PC-3 (cell line): ENCODE measurements around the gene NPTX2. TPM values are rescaled to one million over a fixed set of nuclear protein-coding genes. Genes with fewer than 3 reads are reported as not detected.

Source experiments
- ATAC-seq: fragments of 200-7000 bp; cut with Tn5 transposase; 2 replicates; pipeline ENCODE4 v1.9.1; 2020; ENCODE audit warnings: mild to moderate bottlenecking, moderate library complexity
- BruUV-seq: library from RNA; stranded (reverse); fragments of 400-500 nt; replicated peaks from 2 replicates; lab custom pipeline; 2021; lab: Mats Ljungman, UMichigan
- CTCF ChIA-PET: fragments of 300-600 bp; sonication (Branson Sonifier 250); formaldehyde crosslinking; loops from one replicate; lab custom pipeline; 2022; ENCODE audit warnings: antibody characterized with exemption; lab: Charles Lee
- POLR2A ChIA-PET: fragments of 300-600 bp; sonication (Branson Sonifier 250); formaldehyde crosslinking; loops from one replicate; lab custom pipeline; 2022; ENCODE audit warnings: antibody characterized with exemption; ENCODE audit not compliant: unreplicated experiment; lab: Charles Lee
- DNase-seq: peaks from one replicate; pipeline ENCODE4 v3.0.0-alpha.2; 2015
- H2AFZ ChIP-seq: fragments of 300-600 bp; sonication (generic); 2 replicates; pipeline ENCODE4 v1.6.0; 2016; ENCODE audit warnings: antibody characterized with exemption, low read length
- H3F3A ChIP-seq: fragments of 300-600 bp; sonication (generic); one replicate; pipeline ENCODE4 v1.6.0; 2017; ENCODE audit warnings: antibody characterized with exemption, low read length, control low read depth, mild to moderate bottlenecking; ENCODE audit not compliant: unreplicated experiment
- H3K27ac ChIP-seq: fragments of 300-600 bp; sonication (generic); 2 replicates; pipeline ENCODE4 v1.5.1; 2016; ENCODE audit warnings: mild to moderate bottlenecking, low read length
- H3K27me3 ChIP-seq: fragments of 300-600 bp; sonication (generic); 2 replicates; pipeline ENCODE4 v1.6.1; 2016; ENCODE audit warnings: low read length, mixed read lengths
- H3K36me3 ChIP-seq: fragments of 300-600 bp; sonication (generic); 2 replicates; pipeline ENCODE4 v1.6.1; 2016; ENCODE audit warnings: low read depth, mixed run types, low read length, mixed read lengths
- H3K4me1 ChIP-seq: fragments of 300-600 bp; sonication (generic); 2 replicates; pipeline ENCODE4 v1.5.1; 2016; ENCODE audit warnings: low read length; ENCODE audit not compliant: insufficient read depth
- H3K4me2 ChIP-seq: fragments of 300-600 bp; sonication (generic); 2 replicates; pipeline ENCODE4 v1.6.0; 2016; ENCODE audit warnings: low read length
- H3K4me3 ChIP-seq: fragments of 300-600 bp; sonication (generic); 2 replicates; pipeline ENCODE4 v1.5.1; 2016; ENCODE audit warnings: mild to moderate bottlenecking, low read length, mixed read lengths
- H3K79me2 ChIP-seq: fragments of 300-600 bp; sonication (generic); 2 replicates; pipeline ENCODE4 v1.6.1; 2017; ENCODE audit warnings: low read length, mixed read lengths
- H3K9ac ChIP-seq: fragments of 300-600 bp; sonication (generic); 2 replicates; pipeline ENCODE4 v1.6.0; 2016; ENCODE audit warnings: mild to moderate bottlenecking, low read length
- H3K9me2 ChIP-seq: fragments of 300-600 bp; sonication (generic); replicated peaks from 2 replicates; pipeline ENCODE4 v1.6.1; 2016; ENCODE audit warnings: mixed run types, low read length, mixed read lengths
- H3K9me3 ChIP-seq: fragments of 300-600 bp; sonication (generic); 2 replicates; pipeline ENCODE4 v1.6.1; 2016; ENCODE audit warnings: low read length, mixed read lengths
- H4K20me1 ChIP-seq: fragments of 300-600 bp; sonication (generic); 2 replicates; pipeline ENCODE4 v1.6.1; 2016; ENCODE audit warnings: low read length, mixed read lengths
- EZH2 ChIP-seq: fragments of 300-600 bp; sonication (generic); IDR thresholded peaks from one replicate; pipeline ENCODE4 v1.6.1; 2017; ENCODE audit warnings: antibody characterized with exemption, mild to moderate bottlenecking, low read length; ENCODE audit not compliant: unreplicated experiment
- EZH2phosphoT487 ChIP-seq: fragments of 300-600 bp; sonication (generic); IDR thresholded peaks from 2 replicates; pipeline ENCODE4 v1.6.1; 2018; ENCODE audit warnings: mild to moderate bottlenecking, antibody characterized with exemption, low read length, borderline replicate concordance
- intact Hi-C: fragments of 100-400 bp; cut with micrococcal nuclease; formaldehyde crosslinking; loops from 2 replicates; pipeline ENCODE4 v1.9.0; 2023
- total RNA-seq: library from RNA; depleted of rRNA; stranded (reverse); fragments of >200 nt; gene quantifications from 2 replicates; pipeline ENCODE4 v1.2.3, GENCODE V29; 2014
- TF ChIP-seq, protein P1 (sequence below): fragments of 300-600 bp; sonication (generic); conservative IDR thresholded peaks from 2 replicates; pipeline ENCODE4 v1.5.1; 2017; ENCODE audit warnings: antibody characterized with exemption, low read depth, mild to moderate bottlenecking, low read length

NPTX2 gene
- total RNA-seq, 1 experiment from 2014 or later: not detected

DNA sequence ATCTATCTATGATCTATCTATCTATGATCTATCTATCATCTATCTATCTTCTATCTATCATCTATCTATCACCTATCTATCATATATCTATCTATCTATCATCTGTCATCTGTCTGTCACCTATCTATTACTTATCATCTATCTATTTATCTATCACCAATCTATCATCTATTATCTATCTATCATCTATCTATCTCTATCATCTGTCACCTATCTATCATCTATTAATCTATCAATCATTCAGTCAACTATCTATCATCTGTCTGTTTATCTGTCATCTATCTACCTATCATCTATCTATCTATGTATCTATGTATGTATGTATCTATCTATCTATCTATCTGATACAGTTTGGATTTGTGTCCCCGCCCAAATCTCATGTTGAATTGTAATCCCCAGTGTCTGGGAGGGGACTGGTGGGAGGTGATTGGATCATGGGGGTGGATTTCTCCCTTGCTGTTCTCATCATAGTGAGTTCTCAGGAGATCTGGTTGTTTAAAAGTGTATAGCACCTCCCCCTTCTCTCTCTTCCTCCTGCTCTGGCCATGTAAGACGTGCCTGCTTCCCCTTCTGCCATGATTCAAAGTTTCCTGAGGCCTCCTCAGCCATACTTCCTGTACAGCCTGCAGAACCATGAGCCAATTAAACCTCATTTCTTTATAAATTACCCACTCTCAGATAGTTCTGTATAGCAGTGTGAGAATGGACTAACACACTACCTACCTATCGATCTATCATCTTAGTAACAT is 37.6 kb downstream of the NPTX2 start:
- no peak overlapping the region for H3K27ac ChIP-seq
- H2AFZ ChIP-seq: no peak overlapping the region
- BruUV-seq: no TSS peak
- no peaks in the 10 kb centered on the region for H4K20me1 ChIP-seq
- H3K9me3 ChIP-seq: no peaks in the 10 kb centered on the region
- CTCF ChIA-PET: no interaction called here
- H3F3A ChIP-seq: no peaks in the 10 kb centered on the region
- peaks cover 30% of the 10 kb centered on the region for H3K27me3 ChIP-seq
- H3K36me3 ChIP-seq: no peaks in the 10 kb centered on the region
- POLR2A ChIA-PET: no interaction called here
- no peak overlapping the region for H3K9ac ChIP-seq
- no peak for TF ChIP-seq EZH2phosphoT487
- TF ChIP-seq, protein P1, sequence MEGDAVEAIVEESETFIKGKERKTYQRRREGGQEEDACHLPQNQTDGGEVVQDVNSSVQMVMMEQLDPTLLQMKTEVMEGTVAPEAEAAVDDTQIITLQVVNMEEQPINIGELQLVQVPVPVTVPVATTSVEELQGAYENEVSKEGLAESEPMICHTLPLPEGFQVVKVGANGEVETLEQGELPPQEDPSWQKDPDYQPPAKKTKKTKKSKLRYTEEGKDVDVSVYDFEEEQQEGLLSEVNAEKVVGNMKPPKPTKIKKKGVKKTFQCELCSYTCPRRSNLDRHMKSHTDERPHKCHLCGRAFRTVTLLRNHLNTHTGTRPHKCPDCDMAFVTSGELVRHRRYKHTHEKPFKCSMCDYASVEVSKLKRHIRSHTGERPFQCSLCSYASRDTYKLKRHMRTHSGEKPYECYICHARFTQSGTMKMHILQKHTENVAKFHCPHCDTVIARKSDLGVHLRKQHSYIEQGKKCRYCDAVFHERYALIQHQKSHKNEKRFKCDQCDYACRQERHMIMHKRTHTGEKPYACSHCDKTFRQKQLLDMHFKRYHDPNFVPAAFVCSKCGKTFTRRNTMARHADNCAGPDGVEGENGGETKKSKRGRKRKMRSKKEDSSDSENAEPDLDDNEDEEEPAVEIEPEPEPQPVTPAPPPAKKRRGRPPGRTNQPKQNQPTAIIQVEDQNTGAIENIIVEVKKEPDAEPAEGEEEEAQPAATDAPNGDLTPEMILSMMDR: no peak
- TF ChIP-seq EZH2: no peak
- intact Hi-C loops: no loop called here
- no peaks in the 10 kb centered on the region for H3K4me1 ChIP-seq
- H3K4me3 ChIP-seq: no peak overlapping the region
- no peaks in the 10 kb centered on the region for H3K79me2 ChIP-seq
- ATAC-seq: no peak
- no peak for DNase-seq
- H3K9me2 ChIP-seq: no peaks in the 10 kb centered on the region
- no peak overlapping the region for H3K4me2 ChIP-seq

- no peak for TF ChIP-seq EZH2phosphoT487
- no peak for TF ChIP-seq EZH2
- TF ChIP-seq, protein P1: no peak
- no peaks in the 10 kb centered on the region for H4K20me1 ChIP-seq
- POLR2A ChIA-PET: no interaction called here
- no peaks in the 10 kb centered on the region for H3K79me2 ChIP-seq
- no peak overlapping the region for H3K4me3 ChIP-seq
- no peaks in the 10 kb centered on the region for H3K4me1 ChIP-seq
- H3K36me3 ChIP-seq: no peaks in the 10 kb centered on the region
- H3K9me2 ChIP-seq: no peaks in the 10 kb centered on the region
- ATAC-seq: no peak
- no peak overlapping the region for H2AFZ ChIP-seq
- BruUV-seq: no TSS peak
- H3K9ac ChIP-seq: no peak overlapping the region
- DNase-seq: no peak
- no peak overlapping the region for H3K27ac ChIP-seq
- intact Hi-C loops: no loop called here
- H3K27me3 ChIP-seq: peaks cover 25% of the 10 kb centered on the region
- no peaks in the 10 kb centered on the region for H3F3A ChIP-seq
- CTCF ChIA-PET: no interaction called here
- H3K4me2 ChIP-seq: no peak overlapping the region
- no peaks in the 10 kb centered on the region for H3K9me3 ChIP-seq
Measured at GRCh38 chr7:98655611-98656010, 38.5 kb downstream of the NPTX2 start.

- Histone ChIP-seq H3K36me3 (no peaks in the 10 kb centered on the region), H3F3A (no peaks in the 10 kb centered on the region), H3K9me2 (no peaks in the 10 kb centered on the region), H3K9me3 (no peaks in the 10 kb centered on the region), H3K27ac (no peak overlapping the region), H3K9ac (no peak overlapping the region), H4K20me1 (no peaks in the 10 kb centered on the region), H3K4me2 (no peak overlapping the region), H3K79me2 (no peaks in the 10 kb centered on the region), H3K27me3 (peaks cover 22% of the 10 kb centered on the region), H3K4me3 (no peak overlapping the region), H2AFZ (no peak overlapping the region), H3K4me1 (no peaks in the 10 kb centered on the region)
- CTCF ChIA-PET: no interaction called here
- no peak for DNase-seq
- POLR2A ChIA-PET: no interaction called here
- intact Hi-C loops: no loop called here
- TF ChIP-seq, protein P1: no peak
- no peak for TF ChIP-seq EZH2
- no peak for TF ChIP-seq EZH2phosphoT487
- BruUV-seq: no TSS peak
- ATAC-seq: no peak
Measured at GRCh38 chr7:98656899-98657298, 39.8 kb downstream of the NPTX2 start.
